ENCODE results near the gene JAKMIP2. TPM values are rescaled to one million over a fixed set of nuclear protein-coding genes. Genes with fewer than 3 reads are reported as not detected.
A peak's percentile ranks its signal among the peaks of the same experiment; 100 is the strongest.

Gene JAKMIP2
- total and polyA plus RNA-seq, 10 of the 15 experiments (the other 5 are each of a cell fraction or from before 2014, with no cell fraction given) = 0.51 to 1.8 (median 0.89) TPM

- H3K27ac ChIP-seq (ENCODE audit: control insufficient read depth, insufficient read depth) = no peak overlapping the region
- H3K4me1 ChIP-seq (ENCODE audit: control insufficient read depth, insufficient read depth, low read length) = no peaks in the 10 kb centered on the region
- RAD21 ChIA-PET (ENCODE audit: unreplicated experiment) = no interaction called here
- no peak for FAIRE-seq
- in situ Hi-C loops (cut with MboI) = no loop called here
- no peaks in the 10 kb centered on the region for H4K20me1 ChIP-seq (ENCODE audit: control insufficient read depth, insufficient read depth)
- H3K9ac ChIP-seq (ENCODE audit: control insufficient read depth, insufficient read depth, low read length) = no peak overlapping the region
- no peaks in the 10 kb centered on the region for H3K79me2 ChIP-seq (ENCODE audit: control insufficient read depth, insufficient read depth, low read length)
- SMC1A ChIA-PET (ENCODE audit: uncharacterized antibody, unreplicated experiment) = interaction anchor here (1.2 kb wide), 1 partner anchor 16 kb away, joined by 3 read pairs; no protein-coding TSS in a partner anchor
- no TSS peak for BruUV-seq (replicated peaks)
- no peak overlapping the region for H3K4me3 ChIP-seq
- no peaks in the 10 kb centered on the region for H3K36me3 ChIP-seq (ENCODE audit: control insufficient read depth in 2 of 2, insufficient read depth in 2 of 2, low read length in 1 of 2)
- DNase-seq (ENCODE audit: low read depth, low spot score) = no peak
- H3K27me3 ChIP-seq (replicated peaks in 1 of 2; ENCODE audit: control insufficient read depth in 2 of 2, insufficient read depth in 2 of 2, low read length in 1 of 2) = no peaks in the 10 kb centered on the region
- no peaks in the 10 kb centered on the region for H3K9me3 ChIP-seq (replicated peaks; ENCODE audit: control insufficient read depth, insufficient read depth, low read length)
- 0% methylated on average over 2 of the region's 2 CpGs for WGBS (ENCODE audit: insufficient coverage, insufficient replicate concordance, low lambda C conversion rate, missing lambda C conversion rate)
- no peak overlapping the region for H2AFZ ChIP-seq (ENCODE audit: control insufficient read depth, low read depth, low read length)
- H3K4me2 ChIP-seq (ENCODE audit: control insufficient read depth, insufficient read depth) = no peak overlapping the region
- peak; percentile 31; the same call in 1 of the 3 replicates for ATAC-seq
- POLR2A ChIA-PET = no interaction called here
- CTCF ChIA-PET = interaction anchor here (1.2 to 2.0 kb wide), 2 partner anchors 11 to 132 kb away, joined by 3 to 7 read pairs; no protein-coding TSS in a partner anchor
- intact Hi-C loops (cut with micrococcal nuclease; ENCODE audit: unreplicated experiment) = no loop called here
- TF ChIP-seq, protein P1, sequence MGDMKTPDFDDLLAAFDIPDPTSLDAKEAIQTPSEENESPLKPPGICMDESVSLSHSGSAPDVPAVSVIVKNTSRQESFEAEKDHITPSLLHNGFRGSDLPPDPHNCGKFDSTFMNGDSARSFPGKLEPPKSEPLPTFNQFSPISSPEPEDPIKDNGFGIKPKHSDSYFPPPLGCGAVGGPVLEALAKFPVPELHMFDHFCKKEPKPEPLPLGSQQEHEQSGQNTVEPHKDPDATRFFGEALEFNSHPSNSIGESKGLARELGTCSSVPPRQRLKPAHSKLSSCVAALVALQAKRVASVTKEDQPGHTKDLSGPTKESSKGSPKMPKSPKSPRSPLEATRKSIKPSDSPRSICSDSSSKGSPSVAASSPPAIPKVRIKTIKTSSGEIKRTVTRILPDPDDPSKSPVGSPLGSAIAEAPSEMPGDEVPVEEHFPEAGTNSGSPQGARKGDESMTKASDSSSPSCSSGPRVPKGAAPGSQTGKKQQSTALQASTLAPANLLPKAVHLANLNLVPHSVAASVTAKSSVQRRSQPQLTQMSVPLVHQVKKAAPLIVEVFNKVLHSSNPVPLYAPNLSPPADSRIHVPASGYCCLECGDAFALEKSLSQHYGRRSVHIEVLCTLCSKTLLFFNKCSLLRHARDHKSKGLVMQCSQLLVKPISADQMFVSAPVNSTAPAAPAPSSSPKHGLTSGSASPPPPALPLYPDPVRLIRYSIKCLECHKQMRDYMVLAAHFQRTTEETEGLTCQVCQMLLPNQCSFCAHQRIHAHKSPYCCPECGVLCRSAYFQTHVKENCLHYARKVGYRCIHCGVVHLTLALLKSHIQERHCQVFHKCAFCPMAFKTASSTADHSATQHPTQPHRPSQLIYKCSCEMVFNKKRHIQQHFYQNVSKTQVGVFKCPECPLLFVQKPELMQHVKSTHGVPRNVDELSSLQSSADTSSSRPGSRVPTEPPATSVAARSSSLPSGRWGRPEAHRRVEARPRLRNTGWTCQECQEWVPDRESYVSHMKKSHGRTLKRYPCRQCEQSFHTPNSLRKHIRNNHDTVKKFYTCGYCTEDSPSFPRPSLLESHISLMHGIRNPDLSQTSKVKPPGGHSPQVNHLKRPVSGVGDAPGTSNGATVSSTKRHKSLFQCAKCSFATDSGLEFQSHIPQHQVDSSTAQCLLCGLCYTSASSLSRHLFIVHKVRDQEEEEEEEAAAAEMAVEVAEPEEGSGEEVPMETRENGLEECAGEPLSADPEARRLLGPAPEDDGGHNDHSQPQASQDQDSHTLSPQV (IDR thresholded peaks at IDR 0.05) = no peak
- TF ChIP-seq PRDM15 (CRISPR knock-in tag; IDR thresholded peaks at IDR 0.05) = no peak
- TF ChIP-seq, protein P2, sequence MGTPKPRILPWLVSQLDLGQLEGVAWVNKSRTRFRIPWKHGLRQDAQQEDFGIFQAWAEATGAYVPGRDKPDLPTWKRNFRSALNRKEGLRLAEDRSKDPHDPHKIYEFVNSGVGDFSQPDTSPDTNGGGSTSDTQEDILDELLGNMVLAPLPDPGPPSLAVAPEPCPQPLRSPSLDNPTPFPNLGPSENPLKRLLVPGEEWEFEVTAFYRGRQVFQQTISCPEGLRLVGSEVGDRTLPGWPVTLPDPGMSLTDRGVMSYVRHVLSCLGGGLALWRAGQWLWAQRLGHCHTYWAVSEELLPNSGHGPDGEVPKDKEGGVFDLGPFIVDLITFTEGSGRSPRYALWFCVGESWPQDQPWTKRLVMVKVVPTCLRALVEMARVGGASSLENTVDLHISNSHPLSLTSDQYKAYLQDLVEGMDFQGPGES (IDR thresholded peaks at IDR 0.05) = no peak
- TF ChIP-seq POLR2AphosphoS2 (IDR thresholded peaks at IDR 0.05; ENCODE audit: low read depth, low read length) = no peak
- no peak for TF ChIP-seq ETV6 (conservative IDR thresholded peaks at IDR 0.05 in 1 of 2, IDR thresholded peaks at IDR 0.05 in 1 of 2; ENCODE audit: borderline replicate concordance in 1 of 2, low read depth in 1 of 2)
- no peak for TF ChIP-seq RB1 (IDR thresholded peaks at IDR 0.05; ENCODE audit: borderline replicate concordance)
- TF ChIP-seq RAD51 (IDR thresholded peaks at IDR 0.05) = no peak
- TF ChIP-seq MYB (IDR thresholded peaks at IDR 0.05; ENCODE audit: borderline replicate concordance, low read depth, low read length) = no peak
- no peak for TF ChIP-seq STAT1 (conservative IDR thresholded peaks at IDR 0.05)
- no peak for TF ChIP-seq MLLT1 (IDR thresholded peaks at IDR 0.05)
- TF ChIP-seq SUPT20H (IDR thresholded peaks at IDR 0.05; ENCODE audit: borderline replicate concordance, control insufficient read depth, low read depth, low read length) = no peak
- no peak for TF ChIP-seq ELK1 (IDR thresholded peaks at IDR 0.05; ENCODE audit: low read depth, low read length)
Observed at GRCh38 chr5:147690595-147690994, 91.9 kb downstream of the JAKMIP2 start.

Measured in GM12878 (cell line).